NCI-H128 (cell line): ENCODE data around the gene RCOR3.
"Not testable (repeated sequence)": the region's sequence is repeated elsewhere in the genome, so short reads cannot be mapped to it uniquely, and the experiment has no call there.

Source experiments
- DNase-seq: peaks from one replicate; lab custom pipeline; 2025; ENCODE audit not compliant: unreplicated experiment; lab: John Stamatoyannopoulos, UW

Gene RCOR3

GRCh38 chr1:211339631-211340041 lies 80.5 kb downstream of the RCOR3 start:
- DNase-seq, result no peak

DNA sequence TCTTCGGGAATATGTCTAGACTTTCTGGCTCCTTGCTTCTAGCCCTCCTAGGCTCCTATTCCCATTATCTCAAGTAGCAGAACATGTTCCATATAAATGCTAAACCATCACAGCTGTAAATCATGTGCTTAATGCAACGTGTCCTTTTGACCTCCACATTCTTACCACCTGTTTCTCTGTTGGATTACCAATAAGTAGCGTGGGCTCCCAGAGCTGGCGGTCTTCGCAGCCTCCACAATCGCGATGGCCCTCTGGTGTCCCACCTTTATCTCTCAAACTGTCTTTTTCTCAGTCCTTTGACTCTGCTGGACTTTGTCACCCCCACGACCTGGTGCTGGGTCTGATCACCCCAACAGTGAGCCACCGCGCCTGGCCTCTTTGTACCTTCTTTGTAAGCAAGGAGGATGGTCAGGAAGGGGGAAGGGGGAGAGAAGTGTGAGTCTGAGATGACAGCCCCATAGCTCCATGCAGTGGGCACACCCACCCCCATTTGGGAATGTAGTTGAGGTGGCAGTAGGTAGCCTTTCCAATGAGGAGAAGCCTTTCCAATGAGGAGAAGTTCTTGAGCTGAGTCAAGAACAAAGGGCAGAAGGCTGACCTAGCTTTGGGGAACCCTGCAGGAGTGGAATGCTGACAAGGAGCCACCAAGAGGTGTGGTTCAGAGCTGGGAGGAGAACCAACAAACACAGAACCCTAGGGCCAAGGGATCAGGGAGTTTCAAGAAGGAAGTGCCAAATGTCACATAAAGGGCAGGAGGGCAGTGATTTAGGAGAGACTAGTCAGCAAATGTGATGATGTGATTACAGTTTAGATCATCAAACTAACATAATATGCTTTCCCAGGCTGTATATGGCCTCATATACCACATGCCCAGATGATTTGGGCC lies 81.7 kb downstream of the RCOR3 start:
- no peak for DNase-seq

DNA sequence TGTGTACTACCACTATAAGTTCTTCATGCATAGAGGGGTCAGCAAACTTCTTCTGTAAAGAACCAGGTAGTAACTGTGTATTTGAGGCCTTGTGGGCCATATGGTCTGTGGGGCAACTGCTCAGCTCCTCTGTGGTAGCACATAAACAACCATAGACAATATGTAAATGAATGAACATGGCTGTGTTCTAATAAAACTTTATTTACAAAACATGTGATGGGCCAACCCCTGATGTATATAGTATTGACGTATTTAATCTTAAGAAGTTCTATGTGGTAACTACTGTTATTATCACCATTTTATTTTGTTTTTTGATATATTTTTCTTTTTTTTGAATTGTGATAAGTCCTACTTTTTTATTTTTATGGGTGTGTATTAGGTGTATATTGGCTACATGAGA lies 82.8 kb downstream of the RCOR3 start:
- DNase-seq, result no peak

GRCh38 chr1:211343607-211344006 lies 84.4 kb downstream of the RCOR3 start:
- no peak for DNase-seq

DNA sequence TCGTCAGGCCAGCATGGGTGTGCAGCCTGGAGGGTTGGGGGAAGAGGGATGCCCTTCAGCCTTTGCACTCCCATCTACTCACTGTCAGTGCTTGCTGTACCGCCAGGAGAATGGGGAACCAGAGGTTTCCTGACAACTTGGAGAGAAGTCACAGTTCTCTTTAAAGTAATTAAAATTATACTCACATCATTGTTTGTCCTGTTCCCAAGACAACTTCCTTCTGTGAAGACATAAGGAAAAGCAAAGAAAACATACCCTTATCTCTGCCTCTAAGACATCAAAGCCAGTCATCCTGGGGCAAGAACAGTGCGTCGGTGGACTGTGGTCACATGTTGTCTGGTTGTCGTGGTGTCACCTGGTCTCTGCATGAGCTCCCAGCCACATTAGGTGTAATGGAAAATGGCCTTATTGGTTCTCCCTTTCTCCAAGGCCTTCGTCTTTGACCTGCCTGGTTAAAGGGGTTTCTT lies 85.0 kb downstream of the RCOR3 start:
- DNase-seq, result no peak

DNA sequence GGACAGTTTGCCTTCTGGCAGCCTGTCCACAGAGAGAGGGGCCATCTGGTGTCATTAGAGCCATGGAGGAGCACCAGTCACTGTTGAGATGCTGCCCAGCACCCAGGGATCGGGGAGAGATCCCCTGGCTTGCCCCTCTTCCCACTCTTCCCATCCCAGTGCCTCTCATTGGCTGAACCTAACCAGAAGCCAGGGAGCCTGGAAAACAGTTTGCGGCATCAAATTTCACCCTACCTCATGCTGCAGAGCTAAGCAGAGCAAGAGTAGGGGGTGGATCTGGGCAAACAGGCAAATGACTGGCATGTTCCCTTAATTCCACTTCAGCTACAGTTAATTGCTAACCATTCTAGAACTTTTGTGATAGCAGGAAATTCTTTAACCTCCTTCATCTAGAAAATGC lies 86.6 kb downstream of the RCOR3 start:
- no peak for DNase-seq

GRCh38 chr1:211347077-211347844 lies 88.1 kb downstream of the RCOR3 start:
- DNase-seq, result peak; percentile 84

DNA sequence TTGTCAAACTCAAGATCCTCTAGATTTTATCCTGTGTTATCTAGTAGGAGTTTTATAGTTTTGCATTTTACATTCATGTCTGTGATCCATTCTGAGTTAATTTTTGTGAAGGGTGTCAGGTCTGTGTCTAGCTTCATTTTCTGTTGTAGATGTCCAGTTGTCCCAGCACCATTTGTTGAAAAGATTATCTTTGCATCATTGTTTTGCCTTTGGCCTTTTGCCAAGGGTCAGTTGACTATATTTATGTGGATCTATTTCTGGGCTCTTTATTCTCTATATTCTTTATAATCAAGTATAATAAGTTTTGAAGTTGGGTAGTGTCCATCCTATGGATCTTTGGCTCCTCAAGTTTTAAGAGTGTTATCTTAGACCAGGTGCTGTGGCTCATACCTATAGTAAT lies 89.4 kb downstream of the RCOR3 start:
- no peak for DNase-seq

DNA sequence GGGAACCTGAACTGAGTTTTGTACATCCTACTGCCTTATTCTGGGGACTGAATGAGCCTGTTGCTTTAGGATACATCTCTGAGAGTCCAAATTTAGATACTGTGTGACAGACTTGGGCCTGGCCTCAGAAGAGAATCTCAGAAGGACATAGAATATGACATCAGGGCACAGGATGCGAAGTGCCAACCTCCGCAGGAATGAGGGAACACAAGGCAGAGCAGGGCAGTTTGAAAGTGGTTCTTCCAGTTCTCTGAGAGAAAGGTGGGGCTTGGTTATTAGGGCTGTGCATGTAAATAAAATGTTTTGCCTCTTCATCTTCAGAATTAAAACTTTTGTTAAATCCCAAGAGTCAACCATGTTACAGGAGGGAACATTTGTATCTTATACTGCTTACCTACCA lies 90.6 kb downstream of the RCOR3 start:
- DNase-seq, result no peak

- DNase-seq, result not testable (repeated sequence)
Observed at GRCh38 chr1:211352055-211352454, 92.9 kb downstream of the RCOR3 start.

GRCh38 chr1:211352465-211352864 lies 93.3 kb downstream of the RCOR3 start:
- no peak for DNase-seq

GRCh38 chr1:211352985-211353515 lies 93.9 kb downstream of the RCOR3 start:
- DNase-seq, result no peak

DNA sequence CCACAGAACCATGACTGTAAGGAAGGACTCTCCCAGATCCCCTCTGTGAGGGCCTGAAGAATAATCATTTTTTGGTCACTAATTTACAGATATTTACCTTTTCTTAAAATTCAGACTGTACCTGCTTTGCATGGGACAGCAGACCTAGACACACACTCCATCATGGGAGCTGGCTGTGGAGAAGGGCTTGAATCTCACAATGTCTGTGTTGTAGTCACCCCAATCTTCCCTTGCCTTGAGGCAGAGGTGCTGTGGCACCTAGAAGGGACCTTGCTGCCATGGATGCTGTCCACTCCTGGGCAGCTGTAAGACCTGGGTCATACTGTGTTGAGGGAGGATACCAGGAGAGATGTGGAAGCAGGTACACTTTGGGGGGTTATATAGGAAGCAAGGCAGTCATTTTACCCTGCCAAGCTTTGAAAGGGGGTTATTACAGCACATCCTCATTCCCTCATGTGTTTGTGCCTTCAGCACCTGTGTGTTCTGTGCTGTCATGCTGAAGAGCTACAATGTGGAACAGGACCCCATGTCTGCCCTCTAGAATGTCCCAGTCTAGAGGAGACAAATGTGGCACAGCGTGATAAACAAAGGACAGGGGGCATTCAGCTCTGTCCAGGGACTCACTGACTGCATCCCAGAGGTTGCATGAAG lies 94.5 kb downstream of the RCOR3 start:
- DNase-seq, result no peak

- DNase-seq, result no peak
Observed at GRCh38 chr1:211355873-211356272, 96.7 kb downstream of the RCOR3 start.

DNA sequence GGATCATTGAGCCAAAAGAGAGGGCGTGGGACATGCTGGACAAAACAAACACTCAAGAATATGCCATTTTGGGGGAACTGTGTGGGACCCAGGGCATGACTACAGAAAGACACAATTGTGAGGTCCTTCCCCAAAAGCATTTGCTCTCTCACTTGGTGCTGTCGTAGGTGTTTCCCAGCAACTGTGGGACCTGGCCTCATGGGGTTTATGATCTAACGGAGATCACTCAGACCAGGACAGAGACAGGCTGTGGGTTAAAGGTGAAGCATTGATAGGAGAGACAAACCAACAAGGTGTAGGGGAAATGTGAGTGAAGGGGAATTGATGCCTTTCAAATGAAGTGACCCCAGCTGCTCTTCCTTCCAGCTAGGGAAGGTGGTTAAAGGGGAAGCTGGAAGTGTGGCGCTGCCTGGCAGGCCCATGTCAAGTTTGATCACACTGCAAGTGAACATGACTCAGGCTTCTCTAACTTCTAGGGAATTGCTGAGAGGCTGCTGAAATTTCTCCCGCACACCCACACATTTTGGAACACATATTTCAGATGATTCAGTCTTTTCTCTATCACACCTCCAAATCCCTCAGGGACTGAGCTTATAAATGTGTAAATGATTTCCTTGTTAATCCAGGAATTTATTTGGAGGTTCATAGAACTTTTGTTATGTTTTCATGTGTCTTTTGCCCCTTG lies 97.7 kb downstream of the RCOR3 start:
- DNase-seq, result no peak

DNA sequence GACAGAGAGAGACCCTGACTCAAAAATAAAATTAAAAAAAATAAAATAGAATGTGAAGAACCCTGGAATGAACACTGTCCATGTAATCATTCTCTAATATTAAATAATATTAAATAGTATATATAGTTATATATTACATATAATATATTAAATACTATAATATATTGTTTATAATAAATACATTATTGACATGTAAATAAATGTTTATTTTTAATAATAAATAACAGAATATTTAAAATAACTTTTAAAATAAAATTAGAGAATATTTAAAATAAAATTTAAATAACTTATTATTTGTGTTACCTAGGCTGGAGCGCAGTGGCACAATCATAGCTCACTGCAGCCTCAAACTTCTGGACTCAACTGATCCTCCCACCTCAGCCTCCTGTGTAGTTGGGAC lies 99.5 kb downstream of the RCOR3 start:
- DNase-seq, result no peak

GRCh38 chr1:211359876-211360275 lies 100.7 kb downstream of the RCOR3 start:
- DNase-seq, result no peak

DNA sequence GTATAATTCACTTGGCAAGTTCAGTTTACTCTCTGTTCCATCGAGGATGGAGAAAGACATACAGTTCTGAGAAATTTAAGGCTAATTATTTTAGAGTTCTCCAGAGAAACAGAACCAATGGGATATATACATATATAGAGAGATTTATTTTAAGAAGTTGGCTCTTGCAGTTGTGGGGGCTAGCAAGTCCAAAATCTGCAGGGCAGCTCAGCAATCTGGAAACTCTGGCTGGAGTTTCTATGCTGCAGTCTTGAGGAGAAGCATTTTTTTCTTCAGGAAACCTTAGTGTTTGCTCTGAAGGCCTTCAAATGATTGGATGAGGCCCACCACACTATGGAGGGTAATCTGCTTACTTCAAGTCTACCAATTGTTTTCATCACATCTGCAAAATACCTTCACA lies 102.0 kb downstream of the RCOR3 start:
- no peak for DNase-seq
